Daoy (cell line): Measurements from ENCODE around the gene RPS4Y1. TPM values are rescaled to one million over a fixed set of nuclear protein-coding genes. Genes with fewer than 3 reads are reported as not detected.
"Not testable (repeated sequence)": the region's sequence is repeated elsewhere in the genome, so short reads cannot be mapped to it uniquely, and the experiment has no call there.

Experiments
- DNase-seq: peaks from one replicate; pipeline ENCODE4 v3.0.0-alpha.2; 2015; ENCODE audit warnings: low read depth
- total RNA-seq: library from RNA; depleted of rRNA; stranded (reverse); fragments of >200 nt; shearing (Covaris generic); gene quantifications from 2 replicates; pipeline ENCODE4 v1.2.3, GENCODE V29; 2014; rRNA removed

RPS4Y1 gene
- total RNA-seq, result 4.2 and 6.1 TPM in 2 replicates

GRCh38 chrY:2841471-2841893 is at the start of gene RPS4Y1:
Gene RPS4Y1 (plus strand): TSS chrY:2841602. CDS start chrY:2841625, 23 bp downstream.
- DNase-seq, result no peak

DNA sequence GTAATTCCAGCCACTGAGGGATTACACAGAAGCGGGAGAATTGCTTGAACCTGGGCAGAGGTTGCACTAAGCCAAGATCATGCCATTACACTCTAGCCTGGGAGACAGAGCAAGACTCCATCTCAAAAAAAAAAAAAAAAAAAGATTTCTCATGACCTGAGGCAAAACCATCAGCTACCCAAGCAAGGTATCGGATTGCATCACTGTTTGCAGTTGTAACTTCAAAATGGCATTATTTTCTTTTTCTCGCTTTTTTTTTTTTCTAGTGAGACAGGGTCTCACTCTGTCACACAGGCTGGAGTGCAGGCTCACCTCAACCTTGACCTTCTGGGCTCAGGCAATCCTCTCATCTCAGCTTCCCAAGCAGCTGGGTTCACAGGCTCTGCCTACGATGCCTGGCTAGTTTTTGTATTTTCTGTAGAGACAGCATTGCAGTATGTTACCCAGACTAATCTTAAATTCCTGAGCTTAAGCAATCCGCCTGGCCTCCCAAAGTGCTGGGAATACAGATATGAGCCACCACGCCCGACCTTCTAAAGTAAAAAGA is 44.4 kb upstream of the RPS4Y1 start:
- no peak for DNase-seq

- DNase-seq, result no peak
Measured at GRCh38 chrY:2797991-2798390, 43.4 kb upstream of the RPS4Y1 start.

GRCh38 chrY:2800246-2800645 is 41.2 kb upstream of the RPS4Y1 start:
- DNase-seq, result no peak

DNA sequence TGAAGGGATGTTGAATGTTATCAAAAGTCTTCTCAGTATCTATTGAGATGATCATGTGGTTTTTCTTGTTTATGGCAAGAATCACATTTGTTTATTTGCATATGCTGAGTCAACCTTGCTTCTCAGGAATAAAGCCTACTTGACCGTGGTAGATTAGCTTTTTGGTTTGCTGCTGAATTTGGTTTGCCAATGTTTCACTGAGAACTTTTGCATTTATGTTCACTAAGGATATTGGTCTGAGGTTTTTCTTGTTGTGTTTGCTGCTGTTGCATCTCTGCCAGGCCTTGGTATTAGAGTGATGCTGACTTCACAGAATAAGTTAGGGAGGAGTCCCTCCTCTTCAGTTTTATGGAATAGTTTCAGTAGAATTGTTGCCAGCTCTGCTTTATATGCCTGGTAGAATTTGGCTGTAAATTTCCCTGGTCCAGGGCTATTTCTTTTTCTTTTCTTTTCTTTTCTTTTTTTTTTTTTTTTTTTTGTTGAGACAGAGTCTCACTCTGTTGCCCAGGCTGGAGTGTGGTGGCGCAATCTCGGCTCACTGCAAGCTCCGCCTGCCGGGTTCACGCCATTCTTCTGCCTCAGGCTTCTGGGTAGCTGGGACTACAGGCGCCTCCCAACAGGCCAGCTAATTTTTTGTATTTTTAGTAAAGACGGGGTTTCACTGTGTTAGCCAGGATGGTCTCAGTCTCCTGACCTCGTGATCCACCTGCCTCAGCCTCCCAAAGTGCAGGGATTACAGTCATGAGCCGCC is 24.1 kb upstream of the RPS4Y1 start:
- DNase-seq, result not testable (repeated sequence)

- no peak for DNase-seq
Measured at GRCh38 chrY:2824471-2824870, 16.9 kb upstream of the RPS4Y1 start.

GRCh38 chrY:2828497-2828896 is 12.9 kb upstream of the RPS4Y1 start:
- DNase-seq, result no peak

DNA sequence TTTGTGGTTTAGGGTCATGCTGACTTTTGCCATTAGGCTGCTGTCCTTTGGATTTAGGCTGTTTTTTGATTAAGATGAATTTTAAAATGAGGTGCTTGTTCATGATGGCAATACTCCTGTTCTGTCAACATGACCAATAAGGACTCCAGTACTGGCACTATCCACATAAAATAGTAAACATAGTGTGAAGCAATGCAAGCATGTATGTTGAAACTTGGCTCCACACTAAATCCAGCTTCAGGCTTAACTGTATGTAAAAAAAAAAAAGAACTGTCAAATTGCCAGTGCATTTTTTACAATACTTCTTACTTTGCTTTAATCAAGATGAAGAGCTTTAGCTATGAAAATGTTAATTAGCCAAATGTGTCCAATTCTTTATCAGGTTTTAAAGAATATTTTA is 6.2 kb upstream of the RPS4Y1 start:
- no peak for DNase-seq

DNA sequence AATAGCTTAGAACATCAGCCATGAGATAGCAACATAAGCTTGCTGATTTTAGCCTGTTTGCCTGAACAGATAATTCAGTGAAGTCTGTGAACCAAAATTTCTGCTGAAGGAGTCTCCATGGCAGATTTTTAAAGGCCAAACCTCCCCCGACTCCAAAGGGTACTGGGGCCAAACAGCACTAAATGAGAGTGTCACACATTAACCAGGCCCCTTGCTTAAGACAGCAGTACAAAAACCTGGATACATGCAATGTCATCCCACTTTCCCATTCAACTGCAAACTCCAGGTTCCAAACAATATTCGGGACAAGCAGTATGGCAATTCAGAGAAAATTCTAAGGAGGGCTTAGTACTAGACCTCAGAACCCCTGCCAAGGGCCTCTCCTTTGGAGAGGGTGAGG is 4.3 kb upstream of the RPS4Y1 start:
- DNase-seq, result no peak

- no peak for DNase-seq
Measured at GRCh38 chrY:2837932-2838331, 3.5 kb upstream of the RPS4Y1 start.

GRCh38 chrY:2846791-2847190 is 5.4 kb downstream of the RPS4Y1 start:
- DNase-seq, result no peak

GRCh38 chrY:2848384-2848783 is 7.0 kb downstream of the RPS4Y1 start:
- no peak for DNase-seq

GRCh38 chrY:2849368-2849767 is 8.0 kb downstream of the RPS4Y1 start:
- DNase-seq, result no peak

GRCh38 chrY:2854145-2854774 is 12.9 kb downstream of the RPS4Y1 start:
- no peak for DNase-seq

DNA sequence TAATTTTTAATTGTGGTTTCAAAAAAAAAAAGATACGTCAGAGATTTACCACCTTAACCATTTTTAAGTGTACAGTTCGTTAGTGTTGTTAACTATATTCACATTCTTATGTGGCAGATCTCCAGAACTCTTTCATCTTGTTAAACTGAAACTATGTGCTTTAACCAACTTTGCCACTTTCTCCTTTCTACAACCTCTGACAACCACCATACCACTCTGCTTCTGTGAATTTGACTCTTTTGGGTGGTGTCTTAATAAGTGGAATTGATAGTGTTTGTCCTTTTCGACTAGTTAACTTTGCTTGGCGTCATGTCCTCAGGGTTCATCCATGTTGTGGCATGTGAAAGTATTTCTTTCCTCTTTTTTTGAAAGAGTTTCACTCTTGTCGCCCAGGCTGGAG is 15.7 kb downstream of the RPS4Y1 start:
- DNase-seq, result no peak

- DNase-seq, result no peak
Measured at GRCh38 chrY:2857686-2858085, 16.3 kb downstream of the RPS4Y1 start.

DNA sequence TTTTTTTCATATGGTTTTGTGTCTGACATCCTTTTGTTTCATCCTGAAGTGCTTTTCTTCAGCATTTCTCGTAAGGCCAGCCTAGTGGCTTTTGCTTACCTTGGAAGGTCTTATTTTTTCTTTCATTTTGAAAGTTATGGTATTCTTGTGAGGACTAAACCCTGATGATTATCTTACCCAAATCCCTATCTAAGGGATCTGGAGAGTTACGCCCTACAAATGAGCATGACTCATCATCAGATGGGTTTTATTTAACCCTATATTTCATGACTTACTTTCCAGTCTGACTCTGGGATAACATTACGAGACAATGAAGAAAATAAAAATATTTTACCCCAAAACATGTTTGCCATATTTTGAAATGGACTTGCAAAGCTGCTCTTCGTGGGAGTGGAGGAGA is 18.4 kb downstream of the RPS4Y1 start:
- no peak for DNase-seq

DNA sequence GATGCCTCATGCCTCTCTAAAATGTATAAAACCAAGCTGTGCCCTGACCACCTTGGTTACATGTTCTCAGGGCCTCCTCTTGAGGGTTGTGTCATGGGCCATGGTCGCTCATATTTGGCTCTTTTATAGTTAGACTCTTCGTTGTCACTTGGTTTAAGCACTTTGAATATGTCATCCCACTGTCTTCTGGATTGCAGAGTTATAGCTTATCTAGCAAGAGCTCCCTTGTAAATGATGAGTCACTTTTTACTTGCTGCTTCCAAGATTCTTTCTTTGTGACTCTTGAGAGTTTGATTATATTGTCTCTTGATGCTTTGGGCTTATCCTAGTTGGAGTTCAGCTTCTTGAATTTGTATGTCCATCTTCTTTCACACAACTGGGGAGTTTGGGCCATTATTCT is 19.1 kb downstream of the RPS4Y1 start:
- DNase-seq, result no peak

DNA sequence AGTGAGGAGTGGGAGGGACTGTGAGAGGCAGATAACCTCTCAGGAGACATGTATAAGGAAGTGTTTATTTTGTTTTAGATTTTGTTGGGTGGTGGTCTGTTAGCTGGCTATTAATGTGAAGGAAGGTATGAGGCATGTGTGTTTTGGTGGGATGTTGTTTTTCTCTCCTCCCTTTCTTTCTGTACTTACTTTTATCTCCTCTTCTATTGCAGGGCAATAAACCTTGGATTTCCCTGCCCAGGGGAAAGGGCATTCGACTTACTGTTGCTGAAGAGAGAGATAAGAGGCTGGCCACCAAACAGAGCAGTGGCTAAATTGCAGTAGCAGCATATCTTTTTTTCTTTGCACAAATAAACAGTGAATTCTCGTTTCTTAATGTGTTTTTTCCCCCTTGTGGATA is 25.2 kb downstream of the RPS4Y1 start:
- no peak for DNase-seq

- no peak for DNase-seq
Measured at GRCh38 chrY:2867469-2867868, 26.1 kb downstream of the RPS4Y1 start.

DNA sequence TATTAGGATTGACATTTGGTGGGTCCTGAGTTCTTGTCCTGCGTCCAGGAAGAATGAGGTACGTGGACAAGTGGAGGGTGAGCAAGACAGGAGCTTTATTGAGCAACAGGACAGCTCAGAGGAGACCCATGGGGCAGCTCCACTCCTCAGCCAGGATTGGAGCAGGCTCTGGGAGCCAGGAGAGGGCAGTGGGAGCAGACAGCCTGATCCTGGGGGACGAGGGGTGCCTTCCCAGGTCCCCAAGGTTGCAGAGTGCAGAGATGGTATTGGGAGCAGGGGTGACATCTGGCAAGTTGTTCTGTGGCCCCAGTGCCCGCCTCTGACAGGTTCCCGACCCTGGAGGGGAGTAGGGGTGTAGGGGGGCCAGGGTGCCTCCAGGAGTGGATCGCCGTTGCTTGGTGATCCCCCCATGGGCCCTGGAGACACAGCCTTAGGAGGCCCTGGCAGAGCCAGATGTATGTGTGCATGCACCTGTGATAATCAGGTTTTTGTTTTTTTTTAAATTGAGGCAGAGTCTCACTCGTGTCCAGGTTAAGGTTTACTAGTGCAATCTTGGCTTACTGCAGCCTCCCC is 26.7 kb downstream of the RPS4Y1 start:
- no peak for DNase-seq

- DNase-seq, result not testable (repeated sequence)
Measured at GRCh38 chrY:2872234-2872633, 30.8 kb downstream of the RPS4Y1 start.

DNA sequence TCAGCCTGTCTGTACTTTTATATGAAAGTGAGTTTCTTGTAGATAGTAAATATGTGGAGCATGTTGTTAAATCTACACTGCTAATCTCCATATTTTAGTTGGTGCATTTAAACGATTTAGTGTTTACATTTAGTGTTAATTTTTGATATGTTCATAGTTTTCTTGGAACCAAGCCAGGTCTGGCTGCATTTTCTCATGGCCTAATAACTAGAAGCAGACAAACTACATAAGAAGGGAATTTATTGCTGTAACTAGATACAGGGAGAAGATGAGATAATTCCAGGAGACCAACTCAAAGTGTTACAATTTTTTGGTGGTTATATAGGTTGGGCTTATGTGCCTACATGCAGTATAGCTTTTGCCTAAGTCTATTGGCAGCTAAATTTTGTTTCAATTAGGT is 32.8 kb downstream of the RPS4Y1 start:
- no peak for DNase-seq
